HG02763 (cell line): Measurements from ENCODE around the gene MPIG6B.
"Not testable (repeated sequence)": the region's sequence is repeated elsewhere in the genome, so short reads cannot be mapped to it uniquely, and the experiment has no call there.

ENCODE experiments used
- ATAC-seq: cut with Tn5 transposase; IDR thresholded peaks from one replicate; pipeline ENCODE4 v1.9.1; 2021; ENCODE audit warnings: mild to moderate bottlenecking, moderate library complexity; ENCODE audit not compliant: unreplicated experiment

Gene MPIG6B

DNA sequence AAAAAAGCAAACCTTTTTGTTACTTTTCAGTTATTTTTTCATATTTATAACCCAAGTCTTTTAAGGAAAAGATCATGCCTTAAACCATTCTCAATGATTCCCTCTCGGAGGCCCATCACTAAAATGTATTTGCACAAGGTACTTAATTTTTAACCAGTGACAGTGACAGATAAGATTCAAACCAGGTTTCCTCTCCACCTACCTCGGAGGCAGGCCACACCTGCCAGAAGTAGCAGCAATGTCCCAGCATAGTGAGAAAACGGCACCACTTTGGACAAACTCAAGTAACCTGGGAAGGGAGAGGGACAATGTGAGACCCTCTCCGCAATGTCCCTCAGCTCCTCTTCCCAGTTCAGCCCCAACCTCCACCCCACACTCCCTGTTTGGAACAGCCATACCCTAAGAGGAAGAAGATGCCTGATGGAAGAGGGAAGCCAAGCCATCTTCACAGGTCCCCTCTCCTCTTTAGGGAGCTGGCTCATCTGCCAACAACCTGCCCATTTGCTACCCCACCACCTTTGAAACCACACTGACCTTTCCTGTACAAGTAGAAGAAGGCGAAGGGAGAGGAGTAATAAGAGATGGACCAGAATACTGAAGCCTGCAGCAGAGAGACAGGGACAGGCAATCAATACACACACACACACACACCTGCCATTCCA is 22.3 kb upstream of the MPIG6B start:
- no peak for ATAC-seq

DNA sequence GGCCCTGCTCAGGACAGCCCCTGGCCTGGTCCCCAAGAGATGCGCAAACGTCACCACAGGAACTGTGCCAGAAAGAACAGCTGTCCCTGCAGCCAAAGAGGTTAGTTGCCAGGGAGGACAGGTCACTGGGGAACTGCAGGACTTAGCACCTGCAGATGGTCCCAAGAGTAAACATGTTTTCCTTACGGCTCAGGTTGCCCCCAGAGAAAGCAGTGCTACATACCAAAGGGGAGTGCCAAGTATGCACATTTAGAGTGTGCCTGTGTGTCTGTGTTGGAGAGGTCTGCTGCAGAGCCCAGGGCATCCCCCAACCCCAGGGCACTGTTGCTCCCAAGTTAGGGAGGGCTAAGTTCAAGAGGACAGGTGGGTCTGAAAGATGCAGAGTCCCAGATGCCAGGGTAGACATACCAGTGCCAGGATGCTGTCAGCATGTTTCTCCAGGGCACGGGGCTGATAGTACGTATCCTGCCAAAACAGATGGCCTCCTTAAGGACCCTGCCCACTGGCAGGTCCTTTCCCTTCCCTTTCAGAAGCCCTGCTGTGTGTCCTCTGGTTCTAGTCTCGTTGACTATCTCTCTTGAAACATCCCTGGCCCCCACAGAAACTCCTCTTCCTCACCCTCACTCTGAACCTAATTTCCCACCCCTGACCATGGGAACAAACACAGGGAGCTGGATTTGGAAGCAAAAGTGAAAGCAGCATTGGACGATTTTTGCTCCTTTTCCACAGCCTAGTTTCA is 21.3 kb upstream of the MPIG6B start:
- ATAC-seq: no peak

DNA sequence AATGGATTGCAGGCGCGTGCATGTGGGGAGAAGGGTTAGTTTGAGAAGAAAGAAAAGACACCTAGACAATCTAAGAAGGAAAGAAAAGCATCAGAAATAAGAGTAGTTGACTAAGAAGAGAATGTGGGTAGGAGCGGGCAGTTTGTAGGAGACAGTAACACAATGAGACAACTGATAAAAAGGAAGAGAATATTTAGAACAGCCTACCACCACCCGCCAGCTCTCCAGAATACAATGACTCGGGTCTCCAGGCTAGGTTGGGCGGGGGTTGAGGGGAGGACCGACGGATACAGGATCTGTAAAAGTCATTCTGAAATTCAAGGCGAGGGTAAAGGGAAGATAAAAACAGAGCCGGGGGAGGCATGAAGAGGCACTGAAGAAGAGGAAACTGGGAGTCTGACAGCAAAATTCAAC is 20.8 kb upstream of the MPIG6B start:
- no peak for ATAC-seq

DNA sequence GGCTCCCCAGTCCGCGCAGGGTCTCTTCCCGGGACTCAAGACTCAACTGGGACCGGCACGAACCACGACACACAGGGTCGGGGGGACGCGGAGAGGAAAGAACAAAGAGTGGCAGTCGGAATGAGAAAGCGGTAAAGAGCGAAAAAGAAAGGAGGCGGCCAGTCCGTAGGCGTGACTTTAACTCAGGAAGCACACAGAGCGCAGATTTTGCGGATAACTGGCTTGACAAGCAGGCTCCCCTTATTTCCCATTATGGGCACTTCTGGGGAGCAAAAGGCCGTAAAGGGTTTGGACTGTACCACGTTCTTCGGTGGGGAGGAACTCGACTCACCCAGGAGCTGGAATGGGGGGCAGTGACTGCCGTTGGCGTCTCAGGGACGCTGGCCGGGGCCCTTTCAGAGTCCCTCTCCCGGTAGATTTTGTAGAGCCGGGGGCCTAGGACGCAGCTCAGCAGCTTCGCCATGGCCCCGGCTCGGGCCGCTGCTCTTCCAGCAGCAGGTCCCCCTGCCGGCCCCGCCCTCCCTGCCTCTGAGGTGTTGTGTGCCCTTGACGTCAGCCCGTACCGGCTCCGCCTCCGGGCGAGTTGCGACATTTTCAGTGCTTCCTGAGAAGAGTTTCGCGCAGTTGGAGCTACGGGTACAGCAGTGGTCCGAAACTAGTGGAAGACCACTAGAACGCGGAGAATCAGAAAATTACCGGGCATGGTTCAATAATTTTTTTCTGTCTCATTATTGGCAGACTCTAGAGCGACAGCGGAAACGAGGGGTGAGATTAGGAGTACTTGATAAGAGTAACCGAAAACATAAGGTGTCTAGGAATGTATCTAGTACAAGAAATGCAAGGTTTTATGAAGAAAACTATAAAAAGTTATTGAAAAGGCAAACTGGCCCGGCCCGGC is 20.1 kb upstream of the MPIG6B start, which contains the start of gene ABHD16A:
TSS of gene ABHD16A (minus strand) at position 506 of the 898 bp plus-strand sequence. CDS start at position 463, 43 bp downstream.
- peak; percentile 83 for ATAC-seq

DNA sequence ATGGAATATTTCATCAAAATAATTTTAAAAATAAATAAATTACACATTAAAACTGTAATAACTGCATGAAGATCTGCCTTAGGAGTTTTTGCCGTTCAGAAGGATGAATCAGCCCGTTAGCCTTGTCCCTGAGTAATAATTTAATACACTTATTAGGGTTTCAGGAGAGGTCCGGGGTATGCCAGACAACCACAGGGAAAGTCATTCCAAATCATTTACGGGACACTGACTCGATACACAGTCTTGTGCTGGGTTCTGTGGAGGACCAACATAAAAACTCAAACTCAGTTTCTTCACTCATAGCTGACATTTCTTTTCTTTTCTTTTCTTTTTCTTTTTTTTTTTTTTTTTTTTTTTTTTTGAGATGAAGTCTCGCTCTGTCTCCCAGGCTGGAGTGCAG is 17.2 kb upstream of the MPIG6B start:
- no peak for ATAC-seq

DNA sequence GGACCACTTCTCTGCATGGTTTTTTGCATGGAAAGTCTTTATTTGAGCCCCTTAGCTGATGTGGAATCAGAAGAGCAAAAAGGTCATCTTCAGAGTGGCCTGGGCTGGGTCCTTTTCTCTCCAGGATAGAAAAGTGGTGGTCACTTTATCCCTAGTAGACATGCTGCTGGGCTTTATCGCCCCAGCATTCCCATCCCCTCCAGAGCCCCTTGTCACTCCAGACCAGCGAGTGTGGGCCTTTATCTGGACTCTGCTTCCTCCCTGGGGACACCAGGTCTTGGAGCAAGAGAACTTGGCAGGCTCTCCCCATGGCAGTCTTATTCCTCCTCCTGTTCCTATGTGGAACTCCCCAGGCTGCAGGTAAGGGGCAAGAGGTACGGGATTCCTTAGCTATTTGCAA is 16.6 kb upstream of the MPIG6B start, which contains the start of gene LY6G6F:
TSS of gene LY6G6F (plus strand) at position 268 of the 400 bp plus-strand sequence. CDS start at position 309, 41 bp downstream.
- no peak for ATAC-seq

DNA sequence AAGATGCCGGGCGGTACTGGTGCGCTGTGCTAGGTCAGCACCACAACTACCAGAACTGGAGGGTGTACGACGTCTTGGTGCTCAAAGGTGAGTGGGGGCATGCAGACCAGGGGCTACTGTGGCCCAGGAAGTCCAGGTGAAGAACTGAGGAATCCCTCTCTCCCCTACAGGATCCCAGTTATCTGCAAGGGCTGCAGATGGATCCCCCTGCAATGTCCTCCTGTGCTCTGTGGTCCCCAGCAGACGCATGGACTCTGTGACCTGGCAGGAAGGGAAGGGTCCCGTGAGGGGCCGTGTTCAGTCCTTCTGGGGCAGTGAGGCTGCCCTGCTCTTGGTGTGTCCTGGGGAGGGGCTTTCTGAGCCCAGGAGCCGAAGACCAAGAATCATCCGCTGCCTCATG is 15.5 kb upstream of the MPIG6B start:
- no peak for ATAC-seq

DNA sequence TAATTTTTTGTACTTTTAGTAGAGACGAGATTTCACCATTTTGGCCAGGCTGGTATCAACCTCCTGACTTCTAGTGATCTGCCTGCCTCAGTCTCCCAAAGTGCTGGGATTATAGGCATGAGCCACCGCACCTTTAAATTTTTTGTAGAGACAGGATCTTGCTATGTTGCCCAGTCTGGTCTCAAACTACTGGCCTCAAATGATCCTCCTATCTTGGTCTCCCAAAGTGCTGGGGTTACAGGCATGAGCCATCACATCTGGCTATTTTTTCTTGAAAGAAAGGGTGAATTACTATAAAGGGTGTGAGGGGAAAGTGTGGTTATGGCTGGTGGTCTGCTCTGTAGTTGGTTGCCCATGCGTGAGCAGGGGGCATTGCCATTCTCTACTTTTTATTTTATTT is 14.9 kb upstream of the MPIG6B start:
- ATAC-seq: no peak

DNA sequence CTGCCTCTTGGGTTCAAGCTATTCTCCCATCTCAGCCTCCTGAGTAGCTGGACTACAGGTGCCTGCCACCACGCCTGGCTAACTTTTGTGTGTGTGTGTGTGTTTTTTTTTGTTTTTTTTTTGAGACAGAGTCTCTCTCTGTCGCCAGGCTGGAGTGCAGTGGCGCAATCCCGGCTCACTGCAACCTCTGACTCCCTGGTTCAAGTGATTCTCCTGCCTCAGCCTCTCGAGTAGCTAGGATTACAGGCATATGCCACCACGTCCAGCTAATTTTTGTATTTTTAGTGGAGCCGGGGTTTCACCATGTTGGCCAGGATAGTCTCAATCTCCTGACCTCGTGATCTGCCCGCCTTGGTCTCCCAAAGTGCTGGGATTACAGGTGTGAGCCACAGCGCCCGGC is 14.0 kb upstream of the MPIG6B start:
- not testable (repeated sequence) for ATAC-seq

DNA sequence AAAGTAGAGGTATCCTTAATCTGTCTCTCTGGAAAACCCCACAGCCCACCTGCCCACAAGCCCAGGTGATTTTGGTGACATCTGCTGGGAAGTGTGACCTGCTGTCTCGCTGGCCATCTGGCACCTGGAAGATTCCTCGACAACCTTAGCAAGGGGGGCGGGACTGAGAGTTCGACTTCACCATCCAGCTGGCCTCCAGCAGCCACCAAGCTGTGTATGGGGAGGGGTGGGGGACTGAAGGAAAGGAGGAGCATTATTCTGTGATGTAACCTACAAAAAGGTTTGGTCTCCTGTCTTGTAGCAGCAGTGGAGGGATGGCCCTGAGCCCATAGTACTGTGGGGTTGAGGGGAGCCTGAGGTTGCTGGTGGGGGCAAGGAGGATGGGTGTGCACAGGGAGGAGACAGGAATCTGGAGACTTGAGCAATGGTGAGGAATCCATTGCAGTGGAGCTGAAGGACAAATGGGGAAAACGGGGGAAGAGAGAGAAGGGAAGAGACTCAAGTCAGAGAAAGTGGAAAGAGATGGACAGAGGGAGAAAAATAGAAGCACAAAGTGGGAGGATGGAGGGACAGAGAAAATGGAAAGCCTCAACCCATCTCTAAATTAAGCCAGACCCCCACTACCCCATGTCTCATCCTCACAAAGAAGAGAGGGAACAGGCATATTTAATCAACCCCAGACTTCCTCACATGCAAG is 12.5 kb upstream of the MPIG6B start:
- ATAC-seq: no peak

DNA sequence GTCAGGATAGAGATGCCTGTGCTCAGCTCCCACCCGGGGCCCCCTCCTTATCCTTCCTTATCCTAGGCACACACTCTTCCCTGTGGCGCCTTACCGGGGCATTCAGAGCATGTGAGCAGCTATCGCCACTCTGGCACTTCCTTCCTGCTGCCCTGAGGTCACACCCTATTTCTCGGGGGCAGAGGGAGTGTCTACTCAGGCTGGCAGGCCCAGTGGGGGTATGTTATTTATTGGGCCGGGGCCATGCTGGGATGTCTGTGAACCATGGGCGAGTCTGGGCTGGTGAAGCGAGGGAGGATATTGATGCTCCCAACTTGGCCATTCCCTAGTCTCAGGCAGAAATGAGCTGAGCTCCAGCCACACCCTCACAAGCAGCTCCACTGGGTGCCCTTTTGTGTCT is 11.9 kb upstream of the MPIG6B start:
- ATAC-seq: no peak

DNA sequence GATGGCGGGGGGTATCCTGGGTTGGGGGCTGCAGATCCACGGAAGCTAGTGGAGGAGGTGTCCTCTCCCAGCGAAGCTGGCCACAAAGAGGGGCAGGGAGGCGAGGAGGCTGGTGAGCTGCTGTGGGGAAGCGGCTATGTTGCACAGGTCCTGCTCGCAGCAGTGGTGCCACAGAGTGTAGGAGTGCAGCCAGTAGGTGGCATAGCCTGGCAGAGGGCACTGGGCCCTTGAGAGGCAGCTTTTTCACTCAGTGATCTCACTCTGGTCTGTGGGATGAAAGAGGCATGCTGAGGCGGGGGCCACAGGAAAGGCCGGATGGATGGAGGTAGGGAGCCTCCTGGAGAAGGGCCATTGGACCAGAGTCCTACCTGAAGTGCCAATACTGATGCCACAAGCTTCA is 10.9 kb upstream of the MPIG6B start:
- ATAC-seq: no peak

DNA sequence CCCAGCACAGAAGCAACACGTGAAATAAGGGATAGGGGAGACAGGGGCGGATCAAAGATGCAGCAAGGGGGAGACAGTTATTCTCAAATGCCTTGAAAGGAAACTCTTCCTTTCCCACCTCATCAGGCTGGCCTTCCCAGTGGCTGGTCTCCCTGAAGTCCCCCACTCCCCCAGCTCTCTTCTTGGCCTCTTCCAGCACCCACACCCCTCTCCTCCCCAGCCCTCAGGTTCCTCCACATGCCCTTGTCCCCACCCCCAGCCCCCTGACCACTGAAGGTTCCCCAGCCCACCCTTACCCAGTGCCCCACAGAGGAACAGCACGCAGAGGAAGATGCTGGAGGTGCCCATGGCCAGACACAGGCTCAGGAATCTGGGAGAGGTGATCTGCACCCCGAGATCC is 9.7 kb upstream of the MPIG6B start:
- ATAC-seq: no peak

DNA sequence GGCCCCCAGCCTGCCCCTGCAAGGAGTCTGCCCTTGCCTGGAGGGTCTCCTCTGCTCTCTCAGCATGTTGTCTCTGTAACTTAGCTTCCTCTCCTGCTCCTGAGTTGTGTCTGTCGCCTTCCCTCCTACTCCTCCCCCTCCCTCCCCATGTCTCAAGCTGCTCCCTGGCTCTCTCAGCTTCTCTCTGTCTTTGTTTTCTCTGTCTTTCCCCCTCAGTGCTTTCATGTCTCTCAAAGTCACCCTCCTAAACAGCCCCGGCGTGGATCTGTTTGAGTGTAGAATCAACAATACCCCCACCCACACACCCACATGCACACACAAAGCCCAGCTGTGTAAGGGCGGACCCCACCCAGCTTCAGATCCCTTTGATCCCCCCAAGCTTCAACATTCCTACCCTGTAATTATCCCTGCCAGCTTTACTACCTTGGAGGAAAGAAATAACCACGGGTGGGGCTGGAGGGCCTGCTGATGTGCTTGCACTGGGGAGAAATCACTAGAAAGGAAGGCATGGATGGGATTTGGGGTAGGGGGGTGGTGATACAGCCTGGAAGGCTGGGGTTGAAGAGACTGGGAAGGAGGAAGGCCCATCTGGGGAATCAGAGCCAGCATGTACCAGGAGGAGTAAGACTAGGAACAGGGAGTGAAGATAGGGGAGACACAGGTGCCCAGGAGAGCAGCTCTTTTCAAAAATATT is 9.0 kb upstream of the MPIG6B start:
- no peak for ATAC-seq

DNA sequence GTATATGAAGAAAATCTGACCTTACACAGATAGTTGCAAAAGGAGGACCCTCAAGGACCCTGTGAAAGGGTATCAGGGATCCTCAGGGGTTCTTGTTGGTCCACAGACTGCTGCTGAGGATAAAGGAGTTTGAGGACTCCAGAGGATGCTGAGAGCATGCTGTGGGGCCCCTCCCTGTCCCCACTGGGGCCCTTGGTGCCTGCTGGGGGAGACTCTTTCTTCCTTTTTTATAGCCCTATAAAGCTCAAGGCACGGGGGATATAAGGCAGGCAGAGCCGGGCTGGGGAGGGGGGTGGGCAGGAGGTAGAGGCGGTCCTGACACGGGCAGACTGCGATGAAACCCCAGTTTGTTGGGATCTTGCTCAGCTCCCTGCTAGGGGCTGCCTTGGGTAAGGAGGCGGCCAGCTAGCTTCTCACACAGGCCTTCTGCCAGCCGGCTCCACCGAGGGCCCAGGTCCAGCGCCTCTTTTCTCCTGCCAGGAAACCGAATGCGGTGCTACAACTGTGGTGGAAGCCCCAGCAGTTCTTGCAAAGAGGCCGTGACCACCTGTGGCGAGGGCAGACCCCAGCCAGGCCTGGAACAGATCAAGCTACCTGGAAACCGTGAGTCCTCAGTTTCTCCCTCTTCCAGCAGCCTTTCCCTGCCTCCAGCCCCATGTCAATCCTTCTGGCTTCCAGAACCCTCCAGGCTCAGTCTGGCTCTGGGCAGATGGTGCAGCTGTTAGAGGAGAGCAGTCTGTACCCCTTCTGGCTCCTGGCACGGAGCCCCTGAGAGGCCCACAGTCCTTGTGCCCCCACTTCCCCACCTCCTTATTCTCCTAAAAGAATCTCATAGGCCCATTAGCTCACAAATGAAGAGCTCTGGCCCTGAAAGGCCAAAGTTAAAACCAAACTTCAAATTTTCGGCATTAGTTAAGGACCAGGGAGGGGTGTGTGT is 7.9 kb upstream of the MPIG6B start, which contains the start of gene LY6G6D:
TSS of gene LY6G6D (plus strand) at position 327 of the 937 bp plus-strand sequence. CDS start at position 335, 8 bp downstream.
- no peak for ATAC-seq

DNA sequence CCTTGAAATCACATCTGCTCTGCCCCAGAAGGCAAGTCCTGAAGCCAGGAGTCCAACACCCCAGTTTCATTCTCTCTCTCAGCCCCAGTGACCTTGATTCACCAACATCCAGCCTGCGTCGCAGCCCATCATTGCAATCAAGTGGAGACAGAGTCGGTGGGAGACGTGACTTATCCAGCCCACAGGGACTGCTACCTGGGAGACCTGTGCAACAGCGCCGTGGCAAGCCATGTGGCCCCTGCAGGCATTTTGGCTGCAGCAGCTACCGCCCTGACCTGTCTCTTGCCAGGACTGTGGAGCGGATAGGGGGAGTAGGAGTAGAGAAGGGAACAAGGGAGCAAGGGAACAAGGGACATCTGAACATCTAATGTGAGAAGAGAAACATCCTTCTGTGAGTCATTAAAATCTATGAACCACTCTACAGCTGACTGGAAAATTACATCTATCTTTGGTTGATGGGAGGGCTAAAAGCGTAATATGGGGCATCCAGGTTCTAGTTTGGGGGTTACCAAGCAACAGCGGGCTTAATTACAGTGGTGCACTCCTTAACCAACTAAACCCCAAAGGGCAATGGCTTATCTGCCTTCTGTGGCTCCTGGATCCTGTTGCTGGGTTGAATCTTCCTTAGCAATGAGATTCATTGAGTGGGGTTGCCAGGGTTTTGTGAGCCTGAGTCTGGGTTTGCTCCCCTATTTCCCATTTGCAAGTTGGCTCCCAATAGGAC is 5.5 kb upstream of the MPIG6B start:
- no peak for ATAC-seq

DNA sequence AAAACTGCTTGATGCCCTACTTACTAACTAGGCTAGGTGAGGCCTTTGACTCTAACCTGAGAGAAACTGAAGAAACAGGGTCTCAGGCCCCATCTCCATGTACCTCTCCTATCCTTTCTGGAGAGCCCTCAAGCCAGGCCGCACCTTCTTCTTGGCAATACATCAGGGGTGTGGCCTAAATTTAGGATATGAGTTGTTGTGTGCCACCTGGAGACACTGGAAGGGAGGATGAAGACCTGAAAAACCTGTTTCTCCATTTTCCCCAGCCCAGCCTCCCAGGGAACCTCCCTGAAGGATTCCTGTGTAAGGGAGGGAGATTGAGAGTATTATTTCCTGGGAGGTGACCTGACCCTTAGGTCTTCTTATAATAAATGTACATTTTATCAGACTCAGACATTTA is 4.9 kb upstream of the MPIG6B start:
- ATAC-seq: no peak

DNA sequence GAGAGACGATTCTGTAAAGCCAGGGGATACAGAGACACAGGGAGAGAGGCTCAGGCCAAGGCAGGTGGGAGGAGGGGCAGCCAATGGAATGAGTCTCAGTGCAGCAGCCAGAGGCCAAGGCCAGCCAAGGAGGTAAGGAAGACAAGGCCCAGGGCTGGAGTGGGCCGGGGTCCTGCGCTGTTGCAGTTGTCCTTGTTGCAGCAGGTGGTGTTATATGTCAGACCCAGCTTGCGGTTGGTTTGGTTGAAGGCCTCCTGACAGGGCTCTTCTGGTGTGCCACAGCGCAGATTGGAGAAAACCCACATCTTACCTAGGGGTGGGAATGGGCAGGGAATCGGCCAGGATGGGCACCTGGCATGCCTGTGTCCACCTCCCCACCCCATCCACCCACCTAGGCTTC is 4.2 kb upstream of the MPIG6B start:
- ATAC-seq: no peak
